ENCODE results near the gene PODXL.

GRCh38 chr7:131493581-131493980 lies 62.8 kb downstream of the PODXL start:
- no peak for TF ChIP-seq CTCF (IDR thresholded peaks at IDR 0.05)
- no peak for TF ChIP-seq POLR2A (IDR thresholded peaks at IDR 0.05; ENCODE audit: low read length)
- no peak for TF ChIP-seq RFX5 (IDR thresholded peaks at IDR 0.05)
- no peak for TF ChIP-seq SMC3 (IDR thresholded peaks at IDR 0.05)
- no peak for TF ChIP-seq ZFP36 (IDR thresholded peaks at IDR 0.05; ENCODE audit: borderline replicate concordance, partially characterized antibody)
- TF ChIP-seq RAD21 (conservative IDR thresholded peaks at IDR 0.05 in 1 of 2, IDR thresholded peaks at IDR 0.05 in 1 of 2), result no peak
- TF ChIP-seq RCOR1 (IDR thresholded peaks at IDR 0.05; ENCODE audit: low read depth, low read length), result no peak

All from A549 (cell line).